IMR-90 (cell line): ENCODE data around the gene P2RY2. TPM values are rescaled to one million over a fixed set of nuclear protein-coding genes. Genes with fewer than 3 reads are reported as not detected.

Experiments used
- ATAC-seq: fragments of 200-7000 bp; cut with Tn5 transposase; 2 replicates; pipeline ENCODE4 v1.9.1; 2020; ENCODE audit warnings: low read depth, mild to moderate bottlenecking, moderate library complexity
- BruUV-seq: library from RNA; stranded (reverse); fragments of 400-500 nt; replicated peaks from 2 replicates; lab custom pipeline; 2021; lab: Mats Ljungman, UMichigan
- CTCF ChIA-PET: fragments of 300-600 bp; formaldehyde crosslinking; extraction: SDS; loops from one replicate; lab custom pipeline; 2021; ENCODE audit warnings: antibody characterized with exemption; lab: Yijun Ruan, JAX
- POLR2A ChIA-PET: fragments of 300-600 bp; sonication (Branson Sonifier 250); formaldehyde crosslinking; loops from one replicate; lab custom pipeline; 2022; ENCODE audit warnings: antibody characterized with exemption; ENCODE audit not compliant: unreplicated experiment; lab: Charles Lee
- DNase-seq: peaks from one replicate; pipeline ENCODE4 v3.0.0; 2013
- H2AFZ ChIP-seq: replicated peaks from 2 replicates; pipeline ENCODE3; 2013; ENCODE audit warnings: low read length, mild to moderate bottlenecking; ENCODE audit not compliant: poor library complexity
- H2AK5ac ChIP-seq: 2 replicates; pipeline ENCODE4 v1.6.1; 2013; ENCODE audit warnings: low read depth, low read length, inconsistent platforms
- H2AK9ac ChIP-seq: replicated peaks from 2 replicates; pipeline ENCODE3; 2013; ENCODE audit warnings: mild to moderate bottlenecking, low read depth, low read length, moderate library complexity; ENCODE audit not compliant: poor library complexity
- H2BK120ac ChIP-seq: 2 replicates; pipeline ENCODE4 v1.6.1; 2013; ENCODE audit warnings: low read depth, low read length, inconsistent platforms
- H2BK15ac ChIP-seq: 3 replicates; pipeline ENCODE4 v1.6.1; 2013; ENCODE audit warnings: low read depth, low read length, inconsistent platforms
- H2BK20ac ChIP-seq: 2 replicates; pipeline ENCODE4 v1.6.1; 2013; ENCODE audit warnings: low read depth, mild to moderate bottlenecking, inconsistent platforms, low read length, moderate library complexity
- H2BK5ac ChIP-seq: 2 replicates; pipeline ENCODE4 v1.6.1; 2013; ENCODE audit warnings: mild to moderate bottlenecking, low read depth, low read length, inconsistent platforms; ENCODE audit not compliant: poor library complexity, severe bottlenecking
- H3K14ac ChIP-seq: replicated peaks from 2 replicates; pipeline ENCODE4 v1.6.1; 2013; ENCODE audit warnings: low read depth, low read length, inconsistent platforms
- H3K18ac ChIP-seq: 2 replicates; pipeline ENCODE4 v1.6.1; 2013; ENCODE audit warnings: low read depth, low read length, control low read depth
- H3K23ac ChIP-seq: 2 replicates; pipeline ENCODE4 v1.6.1; 2013; ENCODE audit warnings: low read depth, low read length, inconsistent platforms
- H3K27ac ChIP-seq: 2 replicates; pipeline ENCODE4 v1.5.1; 2013; ENCODE audit warnings: mild to moderate bottlenecking, control low read depth, low read length; ENCODE audit not compliant: insufficient read depth
- H3K27me3 ChIP-seq: 2 replicates; pipeline ENCODE4 v1.6.1; 2013; ENCODE audit warnings: low read length; ENCODE audit not compliant: control insufficient read depth, insufficient read depth
- H3K36me3 ChIP-seq: 2 replicates; pipeline ENCODE4 v1.6.1; 2013; ENCODE audit warnings: low read length, mixed read lengths; ENCODE audit not compliant: control insufficient read depth, insufficient read depth
- H3K4ac ChIP-seq: 2 replicates; pipeline ENCODE4 v1.6.1; 2013; ENCODE audit warnings: low read depth, low read length, inconsistent platforms
- H3K4me1 ChIP-seq: 2 replicates; pipeline ENCODE4 v1.6.1; 2013; ENCODE audit warnings: low read length, mixed read lengths; ENCODE audit not compliant: control insufficient read depth, insufficient read depth
- H3K4me2 ChIP-seq: 2 replicates; pipeline ENCODE4 v1.6.1; 2013; ENCODE audit warnings: low read depth, mild to moderate bottlenecking, control low read depth, low read length, moderate library complexity
- H3K4me3 ChIP-seq: 2 replicates; pipeline ENCODE4 v1.5.1; 2013; ENCODE audit warnings: low read depth, mild to moderate bottlenecking, control low read depth, low read length, moderate library complexity; ENCODE audit not compliant: insufficient read depth
- H3K56ac ChIP-seq: 2 replicates; pipeline ENCODE4 v1.6.1; 2013; ENCODE audit warnings: low read length, inconsistent platforms; ENCODE audit not compliant: insufficient read depth; ENCODE audit errors: extremely low read depth
- H3K79me1 ChIP-seq, 2 experiments: 2 replicates each; pipeline ENCODE4 v1.6.1; 2013; ENCODE audit warnings: low read length in 2 of 2, inconsistent platforms in 1 of 2, low read depth in 1 of 2
- H3K9ac ChIP-seq: 2 replicates; pipeline ENCODE4 v1.6.1; 2013; ENCODE audit warnings: low read depth, low read length, control low read depth
- H3K9me1 ChIP-seq: 2 replicates; pipeline ENCODE4 v1.6.1; 2013; ENCODE audit warnings: low read length, inconsistent platforms; ENCODE audit not compliant: insufficient read depth
- H3K9me3 ChIP-seq: 2 replicates; pipeline ENCODE4 v1.6.1; 2013; ENCODE audit warnings: low read length; ENCODE audit not compliant: control insufficient read depth, insufficient read depth
- H4K20me1 ChIP-seq: 2 replicates; pipeline ENCODE4 v1.6.1; 2013; ENCODE audit warnings: low read length, inconsistent platforms; ENCODE audit not compliant: insufficient read depth
- H4K5ac ChIP-seq: 2 replicates; pipeline ENCODE4 v1.6.1; 2013; ENCODE audit warnings: mild to moderate bottlenecking, low read depth, low read length, control low read depth
- H4K8ac ChIP-seq, 2 experiments: 2 replicates each; pipeline ENCODE4 v1.6.1; 2013; ENCODE audit warnings: low read depth in 2 of 2, low read length in 2 of 2, control low read depth in 1 of 2, inconsistent platforms in 1 of 2
- H4K91ac ChIP-seq: 2 replicates; pipeline ENCODE4 v1.6.1; 2013; ENCODE audit warnings: low read depth, low read length, inconsistent platforms; ENCODE audit not compliant: insufficient read depth
- BHLHE40 ChIP-seq: fragments of 150-350 bp; IDR thresholded peaks from 2 replicates; pipeline ENCODE4 v1.6.1; 2016; ENCODE audit warnings: mild to moderate bottlenecking, low read depth, low read length
- CEBPB ChIP-seq: IDR thresholded peaks from 2 replicates; pipeline ENCODE4 v1.6.1; 2012; ENCODE audit warnings: low read depth, low read length, improper control_type of control experiment
- CHD1 ChIP-seq: IDR thresholded peaks from 2 replicates; pipeline ENCODE4 v1.6.1; 2012; ENCODE audit warnings: low read depth, low read length, improper control_type of control experiment
- CTCF ChIP-seq: conservative IDR thresholded peaks from 2 replicates; pipeline ENCODE4 v1.5.1; 2012; ENCODE audit warnings: mild to moderate bottlenecking, low read depth, low read length, improper control_type of control experiment
- ELK1 ChIP-seq: fragments of 150-350 bp; IDR thresholded peaks from 2 replicates; pipeline ENCODE4 v1.6.1; 2016; ENCODE audit warnings: low read depth, mild to moderate bottlenecking, low read length, moderate library complexity, borderline replicate concordance
- FOS ChIP-seq: fragments of 150-350 bp; IDR thresholded peaks from 2 replicates; pipeline ENCODE4 v1.6.1; 2016; ENCODE audit warnings: low read depth, low read length
- MAFK ChIP-seq: IDR thresholded peaks from 2 replicates; pipeline ENCODE4 v1.6.1; 2012; ENCODE audit warnings: low read depth, low read length, improper control_type of control experiment
- MAZ ChIP-seq: IDR thresholded peaks from 2 replicates; pipeline ENCODE4 v1.6.1; 2012; ENCODE audit warnings: low read depth, mild to moderate bottlenecking, low read length, improper control_type of control experiment, moderate library complexity, borderline replicate concordance
- MXI1 ChIP-seq: IDR thresholded peaks from 2 replicates; pipeline ENCODE4 v1.6.1; 2012; ENCODE audit warnings: low read depth, mild to moderate bottlenecking, low read length, moderate library complexity, borderline replicate concordance
- NFE2L2 ChIP-seq: fragments of 150-350 bp; IDR thresholded peaks from 2 replicates; pipeline ENCODE4 v1.6.1; 2016; ENCODE audit warnings: low read depth, mild to moderate bottlenecking, low read length
- POLR2A ChIP-seq: IDR thresholded peaks from 2 replicates; pipeline ENCODE4 v1.6.1; 2012; ENCODE audit warnings: mild to moderate bottlenecking, low read depth, low read length
- RAD21 ChIP-seq: IDR thresholded peaks from 2 replicates; pipeline ENCODE4 v1.6.1; 2012; ENCODE audit warnings: low read length, improper control_type of control experiment
- RCOR1 ChIP-seq: IDR thresholded peaks from 2 replicates; pipeline ENCODE4 v1.6.1; 2012; ENCODE audit warnings: mild to moderate bottlenecking, low read length, improper control_type of control experiment; ENCODE audit not compliant: insufficient replicate concordance
- RFX5 ChIP-seq: IDR thresholded peaks from 2 replicates; pipeline ENCODE4 v1.8.0; 2012; ENCODE audit warnings: low read depth, mild to moderate bottlenecking, low read length, moderate library complexity
- SMC3 ChIP-seq: fragments of 150-350 bp; IDR thresholded peaks from 2 replicates; pipeline ENCODE4 v1.6.1; 2016; ENCODE audit warnings: low read depth, mild to moderate bottlenecking, antibody characterized with exemption, low read length, moderate library complexity
- USF2 ChIP-seq: fragments of 150-350 bp; IDR thresholded peaks from 2 replicates; pipeline ENCODE4 v1.6.1; 2017; ENCODE audit warnings: mild to moderate bottlenecking, antibody characterized with exemption, low read length, low read depth
- WGBS, 2 experiments: methylation state at CpG; one replicate each; pipeline versions ENCODE4 v1.1.5 to v1.1.7; 2013; ENCODE audit warnings: missing lambda C conversion rate in 2 of 2; ENCODE audit not compliant: insufficient read length in 1 of 2; ENCODE audit errors: extremely low coverage in 2 of 2; 5-methylcytosine and 5-hydroxymethylcytosine counted together
- dilution Hi-C: fragments of 300-500 bp; cut with HindIII; formaldehyde crosslinking; loops from one replicate; pipeline ENCODE4 v1.14.3; 2018; ENCODE audit warnings: low sequenced_read_pairs; ENCODE audit not compliant: unreplicated experiment
- in situ Hi-C: fragments of 300-500 bp; cut with MboI; formaldehyde crosslinking; loops from 3 replicates; pipeline ENCODE4 v1.14.3; 2019; ENCODE audit warnings: low sequenced_read_pairs, inconsistent platforms, mixed read lengths
- intact Hi-C: fragments of 100-400 bp; cut with micrococcal nuclease; formaldehyde crosslinking; loops from 2 replicates; pipeline ENCODE4 v1.10.0; 2022
- polyA plus RNA-seq, 3 experiments: library from polyadenylated mRNA; depleted of rRNA; stranded (reverse); fragments of >200 nt; gene quantifications; 2 replicates each; pipeline ENCODE4 v1.2.3, GENCODE V29; 2012; ENCODE audit warnings: low replicate concordance in 1 of 3
- total RNA-seq: library from RNA; depleted of rRNA; stranded (reverse); fragments of >200 nt; gene quantifications from 2 replicates; pipeline ENCODE4 v1.2.3, GENCODE V29; 2012

Gene P2RY2
- total and polyA plus RNA-seq, 2 of the 4 experiments (the other 2 are of a cell fraction): not detected

GRCh38 chr11:73285721-73286120 lies 67.6 kb downstream of the P2RY2 start:
- no TSS peak for BruUV-seq
- Histone ChIP-seq H4K5ac (no peak overlapping the region), H3K79me1 (no peaks in the 10 kb centered on the region), H3K9me1 (peaks cover 6% of the 10 kb centered on the region), H4K91ac (no peak overlapping the region), H3K4me1 (peaks cover 8% of the 10 kb centered on the region), H2BK120ac (no peak overlapping the region), H3K56ac (no peak overlapping the region), H3K18ac (no peak overlapping the region), H2AFZ (no peak overlapping the region), H2BK20ac (no peak overlapping the region), H3K4ac (no peak overlapping the region), H3K4me2 (no peak overlapping the region), H4K20me1 (no peaks in the 10 kb centered on the region), H3K23ac (no peak overlapping the region), H3K14ac (no peak overlapping the region), H4K8ac (no peak overlapping the region), H3K27me3 (peaks cover 14% of the 10 kb centered on the region; the same call in 1 of the 2 replicates), H2BK5ac (no peak overlapping the region), H3K9me3 (no peaks in the 10 kb centered on the region), H3K9ac (no peak overlapping the region), H2AK9ac (no peak overlapping the region), H2AK5ac (no peak overlapping the region), H3K27ac (no peak overlapping the region), H3K36me3 (no peaks in the 10 kb centered on the region), H3K4me3 (no peak overlapping the region), H2BK15ac (no peak overlapping the region)
- DNase-seq (no peak), ATAC-seq (no peak)
- TF ChIP-seq FOS (no peak), ELK1 (no peak), POLR2A (no peak), CEBPB (no peak), MAZ (no peak), NFE2L2 (no peak), USF2 (no peak), RAD21 (no peak), MAFK (no peak), BHLHE40 (no peak), MXI1 (no peak), SMC3 (no peak), RFX5 (no peak), CHD1 (no peak), CTCF (no peak), RCOR1 (no peak)
- intact Hi-C loops: loop anchor here (5.0 kb wide), 1 partner anchor 558 kb away; no protein-coding TSS in a partner anchor
- CTCF ChIA-PET: no interaction called here
- 86% methylated on average over 1 of the region's 1 CpG; no CpG with 5 or more reads in 1 of the 2 experiments for whole genome bisulfite sequencing, 2 experiments
- dilution Hi-C loops: no loop called here
- in situ Hi-C loops: loop anchor here (5.0 to 10.0 kb wide), 3 partner anchors 98 to 561 kb away; no protein-coding TSS in a partner anchor
- POLR2A ChIA-PET: interaction anchor here (0.7 kb wide), 1 partner anchor 49 kb away, joined by 5 read pairs; no protein-coding TSS in a partner anchor
